IMR-90 (cell line): ENCODE measurements around the gene MFAP1. TPM values are rescaled to one million over a fixed set of nuclear protein-coding genes. Genes with fewer than 3 reads are reported as not detected.
A peak's percentile ranks its signal among the peaks of the same experiment; 100 is the strongest.

Experiments used
- ATAC-seq: fragments of 200-7000 bp; cut with Tn5 transposase; 2 replicates; pipeline ENCODE4 v1.9.1; 2020; ENCODE audit warnings: low read depth, mild to moderate bottlenecking, moderate library complexity
- BruUV-seq: library from RNA; stranded (reverse); fragments of 400-500 nt; replicated peaks from 2 replicates; lab custom pipeline; 2021; lab: Mats Ljungman, UMichigan
- CTCF ChIA-PET: fragments of 300-600 bp; formaldehyde crosslinking; extraction: SDS; loops from one replicate; lab custom pipeline; 2021; ENCODE audit warnings: antibody characterized with exemption; lab: Yijun Ruan, JAX
- POLR2A ChIA-PET: fragments of 300-600 bp; sonication (Branson Sonifier 250); formaldehyde crosslinking; loops from one replicate; lab custom pipeline; 2022; ENCODE audit warnings: antibody characterized with exemption; ENCODE audit not compliant: unreplicated experiment; lab: Charles Lee
- DNase-seq: peaks from one replicate; pipeline ENCODE4 v3.0.0; 2013
- H2AFZ ChIP-seq: replicated peaks from 2 replicates; pipeline ENCODE3; 2013; ENCODE audit warnings: low read length, mild to moderate bottlenecking; ENCODE audit not compliant: poor library complexity
- H2AK5ac ChIP-seq: 2 replicates; pipeline ENCODE4 v1.6.1; 2013; ENCODE audit warnings: low read depth, low read length, inconsistent platforms
- H2AK9ac ChIP-seq: replicated peaks from 2 replicates; pipeline ENCODE3; 2013; ENCODE audit warnings: mild to moderate bottlenecking, low read depth, low read length, moderate library complexity; ENCODE audit not compliant: poor library complexity
- H2BK120ac ChIP-seq: 2 replicates; pipeline ENCODE4 v1.6.1; 2013; ENCODE audit warnings: low read depth, low read length, inconsistent platforms
- H2BK15ac ChIP-seq: 3 replicates; pipeline ENCODE4 v1.6.1; 2013; ENCODE audit warnings: low read depth, low read length, inconsistent platforms
- H2BK20ac ChIP-seq: 2 replicates; pipeline ENCODE4 v1.6.1; 2013; ENCODE audit warnings: low read depth, mild to moderate bottlenecking, inconsistent platforms, low read length, moderate library complexity
- H2BK5ac ChIP-seq: 2 replicates; pipeline ENCODE4 v1.6.1; 2013; ENCODE audit warnings: mild to moderate bottlenecking, low read depth, low read length, inconsistent platforms; ENCODE audit not compliant: poor library complexity, severe bottlenecking
- H3K14ac ChIP-seq: replicated peaks from 2 replicates; pipeline ENCODE4 v1.6.1; 2013; ENCODE audit warnings: low read depth, low read length, inconsistent platforms
- H3K18ac ChIP-seq: 2 replicates; pipeline ENCODE4 v1.6.1; 2013; ENCODE audit warnings: low read depth, low read length, control low read depth
- H3K23ac ChIP-seq: 2 replicates; pipeline ENCODE4 v1.6.1; 2013; ENCODE audit warnings: low read depth, low read length, inconsistent platforms
- H3K27ac ChIP-seq: 2 replicates; pipeline ENCODE4 v1.5.1; 2013; ENCODE audit warnings: mild to moderate bottlenecking, control low read depth, low read length; ENCODE audit not compliant: insufficient read depth
- H3K27me3 ChIP-seq: 2 replicates; pipeline ENCODE4 v1.6.1; 2013; ENCODE audit warnings: low read length; ENCODE audit not compliant: control insufficient read depth, insufficient read depth
- H3K36me3 ChIP-seq: 2 replicates; pipeline ENCODE4 v1.6.1; 2013; ENCODE audit warnings: low read length, mixed read lengths; ENCODE audit not compliant: control insufficient read depth, insufficient read depth
- H3K4ac ChIP-seq: 2 replicates; pipeline ENCODE4 v1.6.1; 2013; ENCODE audit warnings: low read depth, low read length, inconsistent platforms
- H3K4me1 ChIP-seq: 2 replicates; pipeline ENCODE4 v1.6.1; 2013; ENCODE audit warnings: low read length, mixed read lengths; ENCODE audit not compliant: control insufficient read depth, insufficient read depth
- H3K4me2 ChIP-seq: 2 replicates; pipeline ENCODE4 v1.6.1; 2013; ENCODE audit warnings: low read depth, mild to moderate bottlenecking, control low read depth, low read length, moderate library complexity
- H3K4me3 ChIP-seq: 2 replicates; pipeline ENCODE4 v1.5.1; 2013; ENCODE audit warnings: low read depth, mild to moderate bottlenecking, control low read depth, low read length, moderate library complexity; ENCODE audit not compliant: insufficient read depth
- H3K56ac ChIP-seq: 2 replicates; pipeline ENCODE4 v1.6.1; 2013; ENCODE audit warnings: low read length, inconsistent platforms; ENCODE audit not compliant: insufficient read depth; ENCODE audit errors: extremely low read depth
- H3K79me1 ChIP-seq, 2 experiments: 2 replicates each; pipeline ENCODE4 v1.6.1; 2013; ENCODE audit warnings: low read length in 2 of 2, inconsistent platforms in 1 of 2, low read depth in 1 of 2
- H3K9ac ChIP-seq: 2 replicates; pipeline ENCODE4 v1.6.1; 2013; ENCODE audit warnings: low read depth, low read length, control low read depth
- H3K9me1 ChIP-seq: 2 replicates; pipeline ENCODE4 v1.6.1; 2013; ENCODE audit warnings: low read length, inconsistent platforms; ENCODE audit not compliant: insufficient read depth
- H3K9me3 ChIP-seq: 2 replicates; pipeline ENCODE4 v1.6.1; 2013; ENCODE audit warnings: low read length; ENCODE audit not compliant: control insufficient read depth, insufficient read depth
- H4K20me1 ChIP-seq: 2 replicates; pipeline ENCODE4 v1.6.1; 2013; ENCODE audit warnings: low read length, inconsistent platforms; ENCODE audit not compliant: insufficient read depth
- H4K5ac ChIP-seq: 2 replicates; pipeline ENCODE4 v1.6.1; 2013; ENCODE audit warnings: mild to moderate bottlenecking, low read depth, low read length, control low read depth
- H4K8ac ChIP-seq, 2 experiments: 2 replicates each; pipeline ENCODE4 v1.6.1; 2013; ENCODE audit warnings: low read depth in 2 of 2, low read length in 2 of 2, control low read depth in 1 of 2, inconsistent platforms in 1 of 2
- H4K91ac ChIP-seq: 2 replicates; pipeline ENCODE4 v1.6.1; 2013; ENCODE audit warnings: low read depth, low read length, inconsistent platforms; ENCODE audit not compliant: insufficient read depth
- CHD1 ChIP-seq: IDR thresholded peaks from 2 replicates; pipeline ENCODE4 v1.6.1; 2012; ENCODE audit warnings: low read depth, low read length, improper control_type of control experiment
- MAFK ChIP-seq: IDR thresholded peaks from 2 replicates; pipeline ENCODE4 v1.6.1; 2012; ENCODE audit warnings: low read depth, low read length, improper control_type of control experiment
- MAZ ChIP-seq: IDR thresholded peaks from 2 replicates; pipeline ENCODE4 v1.6.1; 2012; ENCODE audit warnings: low read depth, mild to moderate bottlenecking, low read length, improper control_type of control experiment, moderate library complexity, borderline replicate concordance
- WGBS, 2 experiments: methylation state at CpG; one replicate each; pipeline versions ENCODE4 v1.1.5 to v1.1.7; 2013; ENCODE audit warnings: missing lambda C conversion rate in 2 of 2; ENCODE audit not compliant: insufficient read length in 1 of 2; ENCODE audit errors: extremely low coverage in 2 of 2; 5-methylcytosine and 5-hydroxymethylcytosine counted together
- dilution Hi-C: fragments of 300-500 bp; cut with HindIII; formaldehyde crosslinking; loops from one replicate; pipeline ENCODE4 v1.14.3; 2018; ENCODE audit warnings: low sequenced_read_pairs; ENCODE audit not compliant: unreplicated experiment
- in situ Hi-C: fragments of 300-500 bp; cut with MboI; formaldehyde crosslinking; loops from 3 replicates; pipeline ENCODE4 v1.14.3; 2019; ENCODE audit warnings: low sequenced_read_pairs, inconsistent platforms, mixed read lengths
- intact Hi-C: fragments of 100-400 bp; cut with micrococcal nuclease; formaldehyde crosslinking; loops from 2 replicates; pipeline ENCODE4 v1.10.0; 2022
- microRNA-seq, 2 experiments: library from miRNA; stranded (forward) in 1 of 2; unstranded in 1 of 2; fragments of 10-50 nt in 1 of 2; fragments of <30 nt in 1 of 2; gene quantifications in 1 of 2; microRNA quantifications in 1 of 2; one replicate each; pipeline versions ENCODE3 to v1.1.0; 2013 to 2020; ENCODE audit not compliant: insufficient read depth in 1 of 2, insufficient read length in 1 of 2, unreplicated experiment in 1 of 2
- polyA plus RNA-seq, 3 experiments: library from polyadenylated mRNA; depleted of rRNA; stranded (reverse); fragments of >200 nt; gene quantifications; 2 replicates each; pipeline ENCODE4 v1.2.3, GENCODE V29; 2012; ENCODE audit warnings: low replicate concordance in 1 of 3
- small RNA-seq, 5 experiments: library from RNA; depleted of rRNA; stranded (forward); fragments of <200 nt; gene quantifications; one replicate each; pipeline ENCODE3, GENCODE V24; 2012
- total RNA-seq: library from RNA; depleted of rRNA; stranded (reverse); fragments of >200 nt; gene quantifications from 2 replicates; pipeline ENCODE4 v1.2.3, GENCODE V29; 2012; rRNA removed

MFAP1 gene
- total and polyA plus RNA-seq, 2 of the 4 experiments (the other 2 are of a cell fraction) = 21.6 to 28.5 TPM

DNA sequence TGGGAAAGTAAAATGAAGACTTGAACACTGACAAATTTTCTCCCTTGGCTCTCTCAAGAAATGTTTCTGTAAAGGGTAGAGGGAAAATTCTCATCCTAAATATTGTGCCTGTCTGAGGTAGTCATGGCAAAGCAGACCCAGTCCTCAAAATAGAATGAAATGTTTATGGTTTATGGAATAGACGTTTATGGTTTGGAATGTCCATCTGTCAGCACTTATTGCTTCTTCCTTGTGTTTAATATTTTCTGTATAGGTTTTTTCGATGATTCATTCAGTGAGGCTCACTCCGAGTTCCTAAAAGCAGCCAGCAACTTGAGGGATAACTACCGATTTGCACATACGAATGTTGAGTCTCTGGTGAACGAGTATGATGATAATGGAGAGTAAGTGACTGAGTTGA is 61.7 kb downstream of the MFAP1 start:
- Histone ChIP-seq H3K27ac (peak overlapping the region; percentile 74; the same call in 1 of the 2 replicates), H2BK120ac (0 out of 2 replicates have a peak overlapping the region, but pooled peaks have one; percentile 55), H3K27me3 (no peaks in the 10 kb centered on the region), H3K14ac (no peak overlapping the region; the same call in 1 of the 2 replicates), H4K8ac (0 out of 4 replicates have a peak overlapping the region, but pooled peaks of 1 of the 2 experiments have one; percentile 31), H3K18ac (no peak overlapping the region), H3K4ac (peak overlapping the region; percentile 69; the same call in 1 of the 2 replicates), H2BK15ac (no peak overlapping the region), H4K5ac (no peak overlapping the region), H3K9ac (no peak overlapping the region), H3K9me3 (no peaks in the 10 kb centered on the region), H2AK9ac (no peak overlapping the region), H2BK20ac (peak overlapping the region; percentile 29; the same call in 1 of the 2 replicates), H3K79me1 (peaks cover 15 to 43% of the 10 kb centered on the region in 2 experiments), H3K23ac (0 out of 2 replicates have a peak overlapping the region, but pooled peaks have one; percentile 32), H3K9me1 (no peaks in the 10 kb centered on the region), H3K36me3 (peaks cover 44% of the 10 kb centered on the region), H3K4me2 (peak overlapping the region; percentile 74), H2BK5ac (peak overlapping the region; percentile 73), H3K4me1 (peaks cover 12% of the 10 kb centered on the region), H4K20me1 (peaks cover 30% of the 10 kb centered on the region), H2AK5ac (no peak overlapping the region), H3K4me3 (no peak overlapping the region), H4K91ac (no peak overlapping the region), H3K56ac (no peak overlapping the region), H2AFZ (no peak overlapping the region)
- DNase-seq (peak; percentile 92), ATAC-seq (peak; percentile 86)
- TF ChIP-seq MAFK (peak; percentile 96), MAZ (no peak), CHD1 (no peak)
- dilution Hi-C loops = no loop called here
- POLR2A ChIA-PET = no interaction called here
- in situ Hi-C loops = no loop called here
- no CpG with 5 or more reads among the region's 6 CpGs for WGBS, 2 experiments
- BruUV-seq = no TSS peak
- intact Hi-C loops = loop anchor here (10.0 kb wide), 1 partner anchor 318 kb away; no protein-coding TSS in a partner anchor
- CTCF ChIA-PET = no interaction called here

Small RNA genes lying within 50 kb of the gene (microRNA-seq; reads per million reads assigned to microRNA genes)
- gene MIR1282 (ENCODE audit: insufficient read depth in 1 of 2, insufficient read length in 1 of 2, unreplicated experiment in 1 of 2) (0 reads per million in 2 experiments), gene RF00019 (ENCODE audit: insufficient read depth, insufficient read length) (not detected)

Small RNA genes lying within 50 kb of the gene (small RNA-seq; reads per million reads assigned to genes)
- gene MIR1282 = 0 reads per million in 5 experiments
- gene RF00019 = 0 reads per million in 5 experiments

Other genes starting within 250 kb of the MFAP1 start
- 10.0 and 12.7 TPM in 2 replicates for gene PPIP5K1, start 234.5 kb downstream of the MFAP1 start, total RNA-seq
- 14.2 and 15.2 TPM in 2 replicates for gene PPIP5K1, start 234.5 kb downstream of the MFAP1 start, polyA plus RNA-seq (2012; rRNA removed)
- gene CKMT1B, start 230.7 kb downstream of the MFAP1 start, total RNA-seq = not detected in 2 replicates
- 0.07 TPM in 1 of 2 replicates, not detected in the other for gene CKMT1B, start 230.7 kb downstream of the MFAP1 start, polyA plus RNA-seq (2012; rRNA removed)
- gene STRC, start 205.9 kb downstream of the MFAP1 start, total RNA-seq = not detected in 2 replicates
- gene STRC, start 205.9 kb downstream of the MFAP1 start, polyA plus RNA-seq (2012; rRNA removed) = 0.20 TPM in 1 of 2 replicates, not detected in the other
- 0.28 and 11.3 TPM in 2 replicates for gene CATSPER2, start 175.8 kb downstream of the MFAP1 start, total RNA-seq
- gene CATSPER2, start 175.8 kb downstream of the MFAP1 start, polyA plus RNA-seq (2012; rRNA removed) = 0.41 and 0.85 TPM in 2 replicates
- gene CKMT1A, start 130.8 kb downstream of the MFAP1 start, total RNA-seq = not detected in 2 replicates
- not detected in 2 replicates for gene CKMT1A, start 130.8 kb downstream of the MFAP1 start, polyA plus RNA-seq (2012; rRNA removed)
- gene PDIA3, start 78.3 kb downstream of the MFAP1 start, total RNA-seq = 103 and 155 TPM in 2 replicates
- 396 and 980 TPM in 2 replicates for gene PDIA3, start 78.3 kb downstream of the MFAP1 start, polyA plus RNA-seq (2012; rRNA removed)
- 1.6 and 1.7 TPM in 2 replicates for gene ELL3, start 47.7 kb downstream of the MFAP1 start, total RNA-seq
- gene ELL3, start 47.7 kb downstream of the MFAP1 start, polyA plus RNA-seq (2012; rRNA removed) = 1.2 and 1.3 TPM in 2 replicates
- 157 and 526 TPM in 2 replicates for gene SERF2, start 32.4 kb downstream of the MFAP1 start, total RNA-seq
- 2,187 and 2,655 TPM in 2 replicates for gene SERF2, start 32.4 kb downstream of the MFAP1 start, polyA plus RNA-seq (2012; rRNA removed)
- gene SERINC4, start 24.5 kb downstream of the MFAP1 start, total RNA-seq = under 0.01 TPM in 1 of 2 replicates, not detected in the other
- gene SERINC4, start 24.5 kb downstream of the MFAP1 start, polyA plus RNA-seq (2012; rRNA removed) = 0.09 TPM in 1 of 2 replicates, not detected in the other
- gene HYPK, start 24.1 kb downstream of the MFAP1 start, total RNA-seq = 1.4 and 5.3 TPM in 2 replicates
- gene HYPK, start 24.1 kb downstream of the MFAP1 start, polyA plus RNA-seq (2012; rRNA removed) = 7.2 and 9.1 TPM in 2 replicates
- 25.8 and 28.9 TPM in 2 replicates for gene WDR76, start 2.3 kb upstream of the MFAP1 start, total RNA-seq
- 4.7 and 4.8 TPM in 2 replicates for gene WDR76, start 2.3 kb upstream of the MFAP1 start, polyA plus RNA-seq (2012; rRNA removed)